ENCODE results near the gene CEP89. TPM values are rescaled to one million over a fixed set of nuclear protein-coding genes. Genes with fewer than 3 reads are reported as not detected.
"Not testable (repeated sequence)": the region's sequence is repeated elsewhere in the genome, so short reads cannot be mapped to it uniquely, and the experiment has no call there.

Gene CEP89
- total RNA-seq, 1 donor from 2014 or later: 8.3 TPM

DNA sequence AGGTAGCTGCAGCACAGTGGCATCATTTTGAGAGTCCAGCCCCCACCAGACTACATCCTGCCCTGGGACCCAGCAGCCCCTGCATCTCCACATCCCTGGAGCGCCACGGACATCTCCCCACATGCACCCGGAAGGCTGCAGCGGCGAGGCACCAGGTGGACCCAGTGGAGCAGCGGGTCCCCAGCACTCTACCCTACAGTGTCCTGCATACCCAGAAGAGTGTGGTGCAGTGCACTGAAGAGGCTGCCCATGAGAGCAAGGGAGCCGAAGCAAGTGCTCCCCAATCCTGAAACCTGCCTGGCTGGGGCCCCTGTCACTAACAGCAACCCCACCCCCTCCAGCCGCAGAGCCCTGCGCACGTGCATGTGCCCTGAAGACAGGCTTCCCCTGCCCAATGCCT, 80.9 kb downstream of the CEP89 start:
- no peak for ATAC-seq

DNA sequence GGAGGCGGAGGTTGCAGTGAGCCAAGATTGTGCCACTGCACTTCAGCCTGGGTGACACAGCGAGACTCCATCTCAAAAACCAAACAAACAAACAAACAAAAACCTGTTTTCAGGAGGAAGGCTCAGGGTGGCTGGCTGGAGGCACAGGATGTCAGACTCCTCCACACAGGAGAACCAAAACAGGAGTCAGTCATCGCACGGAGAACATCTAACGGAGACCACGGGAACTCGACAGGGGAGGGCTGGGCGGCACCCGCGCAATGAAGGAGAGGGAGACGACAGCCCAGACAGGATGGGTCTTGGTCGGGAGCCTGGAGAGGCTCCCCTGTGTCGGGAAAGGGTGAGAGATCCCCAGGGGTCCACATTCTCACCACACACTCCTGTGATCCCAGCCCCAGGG, 81.4 kb downstream of the CEP89 start:
- ATAC-seq: no peak

DNA sequence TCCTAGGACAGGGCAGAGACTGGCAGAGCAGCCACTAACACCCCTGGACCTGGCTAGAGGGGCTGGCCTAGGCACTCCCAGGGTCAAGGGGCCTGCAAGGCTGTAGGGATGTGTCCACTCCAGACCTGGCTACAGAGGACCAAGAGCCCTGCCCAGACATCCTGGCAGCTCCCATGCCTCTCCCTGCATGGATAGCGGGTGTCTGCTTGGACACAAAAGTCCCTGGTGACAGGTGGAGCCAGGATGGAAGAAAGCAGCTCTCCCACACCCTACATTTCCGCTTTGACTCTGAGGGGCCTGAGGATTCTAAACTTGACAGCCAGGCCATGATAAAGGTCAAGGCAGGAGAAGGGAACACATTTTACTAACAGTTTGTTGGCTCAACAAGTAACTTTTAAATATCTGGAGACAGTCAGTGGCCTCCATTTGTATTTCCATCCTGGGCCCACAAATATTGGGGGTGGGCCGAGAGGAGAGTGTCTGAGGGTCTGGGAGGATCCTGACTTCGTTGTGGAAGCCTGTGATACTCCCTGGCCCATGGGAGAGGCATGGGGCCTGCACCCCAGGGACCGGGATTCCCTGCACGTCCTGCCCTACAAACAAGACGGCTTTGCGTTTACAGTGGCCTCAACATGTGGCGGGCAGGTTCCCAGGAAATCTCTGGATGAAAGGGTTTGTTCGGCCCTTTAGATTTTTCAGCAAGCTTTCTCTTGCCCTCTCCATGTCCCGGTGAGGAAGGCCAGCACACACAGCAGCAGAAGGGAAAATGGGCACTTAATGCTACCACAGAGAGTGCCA, 82.4 kb downstream of the CEP89 start:
- ATAC-seq: no peak

DNA sequence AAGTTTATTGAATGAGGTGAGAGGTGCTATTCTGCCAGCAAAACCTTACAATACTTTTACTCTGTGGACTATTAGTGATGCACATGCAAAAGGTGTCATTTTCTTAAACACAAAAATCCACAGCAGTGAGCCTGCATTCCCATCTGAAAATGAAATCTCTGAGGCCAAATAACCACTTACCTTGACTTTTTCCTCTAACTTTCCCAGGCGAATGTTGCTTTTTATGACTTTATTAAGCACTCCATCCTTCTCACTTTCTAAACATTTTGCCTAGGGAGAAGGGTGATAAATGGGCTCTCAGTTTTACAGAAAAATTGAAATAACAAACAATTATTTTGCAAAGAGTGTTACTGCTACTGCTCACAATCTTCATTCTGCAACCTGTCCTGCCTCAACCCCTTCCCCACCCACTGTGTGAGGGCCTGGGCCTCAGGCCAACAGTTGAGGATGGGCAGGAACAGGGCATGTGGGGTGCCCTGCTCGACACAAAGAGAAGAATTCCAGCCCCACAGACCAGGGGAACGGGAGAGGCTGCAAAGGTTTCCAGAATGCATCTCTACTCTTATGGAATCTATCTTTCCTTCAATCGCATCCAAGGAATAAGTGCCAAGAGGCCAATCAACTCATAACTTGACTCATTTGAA, 84.1 kb downstream of the CEP89 start:
- ATAC-seq: no peak

DNA sequence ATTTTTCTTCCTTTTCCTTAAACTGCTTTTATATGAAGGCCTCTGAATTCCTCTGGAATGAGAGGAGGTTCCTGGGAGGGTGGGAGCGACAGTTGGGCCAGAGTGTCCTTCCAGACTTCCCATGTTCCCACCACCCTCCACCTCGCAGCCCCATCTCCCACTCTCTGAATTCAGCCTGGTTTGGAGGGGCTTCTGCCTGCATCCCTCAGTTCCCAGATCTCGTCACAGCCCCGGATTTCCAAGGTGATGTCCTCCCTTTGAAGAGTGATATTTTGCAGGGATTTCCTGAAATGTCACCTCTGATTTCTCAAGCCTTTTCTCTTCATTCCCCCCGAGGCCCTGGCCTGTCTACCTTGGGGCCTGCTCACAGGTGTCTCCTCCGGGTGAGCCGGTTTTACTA, 85.5 kb downstream of the CEP89 start:
- no peak for ATAC-seq

DNA sequence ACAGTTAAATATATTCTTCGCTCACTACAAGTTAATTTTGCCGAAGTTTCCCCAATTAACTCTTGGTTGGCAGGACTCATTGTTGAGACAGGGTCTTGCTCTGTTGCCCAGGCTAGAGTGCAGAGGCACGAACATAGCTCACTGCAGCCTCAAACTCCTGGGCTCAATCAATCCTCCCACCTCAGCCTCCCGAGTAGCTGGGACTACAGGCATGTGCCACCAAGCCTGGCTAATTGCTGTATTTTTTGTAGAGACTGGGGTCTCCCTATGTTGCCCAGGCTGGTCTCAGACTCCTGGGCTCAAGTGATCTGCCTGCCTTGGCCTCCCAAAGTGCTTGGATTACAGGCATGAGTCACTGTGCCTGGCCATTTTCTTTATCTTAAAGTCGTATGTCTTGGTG, 86.5 kb downstream of the CEP89 start:
- ATAC-seq: not testable (repeated sequence)

DNA sequence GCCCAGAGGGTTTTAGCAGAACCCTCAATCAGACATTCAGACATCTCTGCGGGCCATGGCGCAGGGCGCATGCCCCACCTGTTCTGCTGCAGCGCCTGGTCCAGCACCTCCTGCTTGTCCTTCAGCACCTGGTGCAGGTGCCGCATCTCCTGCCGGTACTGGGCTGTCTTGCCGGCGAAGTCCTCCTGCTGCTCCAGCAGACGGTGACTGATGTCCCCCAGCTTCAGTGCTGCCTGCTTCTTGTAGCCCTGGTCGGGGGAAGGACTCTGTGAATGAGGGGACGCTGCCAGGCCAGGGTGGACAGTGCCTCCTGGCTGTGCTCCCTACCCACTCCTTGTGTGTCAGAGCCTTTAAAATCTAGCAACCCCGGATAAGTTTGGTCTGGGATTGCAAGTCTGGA, 90.0 kb downstream of the CEP89 start:
- ATAC-seq: no peak

DNA sequence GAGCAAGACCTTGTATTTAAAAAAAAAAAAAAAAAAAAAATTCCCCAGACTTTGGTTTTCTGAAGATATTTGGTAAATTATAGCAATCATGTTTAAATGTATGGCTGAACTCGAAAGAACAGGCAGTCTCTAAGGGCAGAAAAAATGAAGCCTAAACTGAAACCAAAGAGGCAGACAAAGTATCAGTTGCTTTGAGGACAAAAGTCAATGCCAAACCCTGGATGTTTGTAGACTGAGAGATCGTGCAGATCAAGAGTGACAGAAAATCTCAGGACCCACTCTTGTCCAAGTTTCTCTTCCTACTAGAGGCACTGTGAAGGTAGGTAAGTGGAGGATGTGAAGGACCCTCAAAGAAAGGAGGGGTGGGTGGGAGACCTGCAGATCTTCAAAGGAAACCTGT, 91.1 kb downstream of the CEP89 start:
- ATAC-seq: no peak

DNA sequence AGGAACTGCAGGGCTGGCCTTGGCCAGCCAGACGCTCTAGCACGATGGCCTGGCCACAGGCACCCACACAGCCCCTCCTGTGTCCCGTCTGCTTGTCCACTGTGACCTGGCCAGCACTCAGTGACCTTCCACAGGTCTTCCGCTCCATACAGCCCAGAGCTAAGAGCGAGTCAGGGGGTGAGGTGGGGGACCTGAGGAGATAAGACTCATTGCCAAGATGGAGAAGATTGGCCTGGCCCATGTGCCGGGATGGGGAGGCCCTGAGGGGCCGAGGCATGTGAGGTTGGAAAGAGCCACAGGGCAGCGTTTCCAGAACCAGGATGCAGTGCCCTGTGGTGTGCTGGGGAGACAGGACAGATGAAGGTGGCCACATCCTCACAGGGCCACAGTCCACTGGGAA, 92.0 kb downstream of the CEP89 start:
- no peak for ATAC-seq

DNA sequence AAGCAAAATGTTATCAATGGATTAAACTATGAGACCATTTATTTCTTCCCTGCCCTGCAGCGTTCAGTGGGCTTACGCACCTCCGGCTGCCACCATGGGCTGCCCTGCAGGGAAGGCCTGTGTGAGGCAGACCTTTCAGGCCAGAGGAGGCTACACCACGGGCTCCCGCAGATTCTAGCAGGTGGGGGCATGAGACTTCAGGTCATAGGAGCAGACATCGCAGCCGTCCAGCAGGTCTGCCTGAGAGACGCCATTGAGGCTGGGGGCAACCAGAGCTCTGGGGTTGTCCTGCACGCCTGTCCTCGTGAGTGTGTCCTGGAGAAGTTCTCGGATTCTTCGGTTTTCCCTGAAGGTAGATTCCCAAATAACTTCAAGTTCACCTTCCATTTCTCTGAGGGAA, 92.8 kb downstream of the CEP89 start:
- no peak for ATAC-seq

DNA sequence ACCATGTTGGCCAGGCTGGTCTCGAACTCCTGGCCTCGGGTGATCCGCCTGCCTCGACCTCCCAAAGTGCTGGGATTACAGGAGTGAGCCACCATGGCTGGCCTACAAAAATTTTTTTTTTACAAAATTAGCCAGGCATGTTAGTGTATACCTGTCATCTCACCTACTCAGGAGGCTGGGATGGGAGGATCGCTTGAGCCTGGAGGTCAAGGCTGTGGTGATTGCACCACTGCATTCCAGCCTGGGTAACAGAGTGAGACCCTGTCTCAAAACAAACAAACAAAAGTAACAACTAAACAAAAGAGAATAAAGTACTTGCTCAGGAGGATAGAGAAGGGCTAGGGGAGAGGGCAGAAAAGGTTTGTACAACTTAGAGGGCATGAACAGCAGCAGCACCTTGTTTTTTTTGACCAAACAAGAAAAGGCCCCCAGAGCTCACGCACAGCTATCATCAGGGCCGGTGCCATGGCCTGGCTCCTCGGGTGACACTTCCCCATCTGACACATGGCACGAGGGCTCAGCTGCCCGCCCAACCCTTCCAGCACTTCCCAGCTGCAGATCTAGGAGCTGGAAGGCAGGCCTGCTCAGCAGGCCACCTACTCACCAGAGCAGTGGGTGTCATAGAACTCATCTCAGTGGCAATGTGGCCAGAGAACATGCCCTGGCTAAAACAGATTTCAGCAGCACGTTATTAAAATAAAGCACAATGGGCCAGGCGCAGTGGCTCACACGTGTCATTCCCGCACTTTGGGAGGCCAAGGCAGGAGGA, 93.6 kb downstream of the CEP89 start:
- no peak for ATAC-seq

DNA sequence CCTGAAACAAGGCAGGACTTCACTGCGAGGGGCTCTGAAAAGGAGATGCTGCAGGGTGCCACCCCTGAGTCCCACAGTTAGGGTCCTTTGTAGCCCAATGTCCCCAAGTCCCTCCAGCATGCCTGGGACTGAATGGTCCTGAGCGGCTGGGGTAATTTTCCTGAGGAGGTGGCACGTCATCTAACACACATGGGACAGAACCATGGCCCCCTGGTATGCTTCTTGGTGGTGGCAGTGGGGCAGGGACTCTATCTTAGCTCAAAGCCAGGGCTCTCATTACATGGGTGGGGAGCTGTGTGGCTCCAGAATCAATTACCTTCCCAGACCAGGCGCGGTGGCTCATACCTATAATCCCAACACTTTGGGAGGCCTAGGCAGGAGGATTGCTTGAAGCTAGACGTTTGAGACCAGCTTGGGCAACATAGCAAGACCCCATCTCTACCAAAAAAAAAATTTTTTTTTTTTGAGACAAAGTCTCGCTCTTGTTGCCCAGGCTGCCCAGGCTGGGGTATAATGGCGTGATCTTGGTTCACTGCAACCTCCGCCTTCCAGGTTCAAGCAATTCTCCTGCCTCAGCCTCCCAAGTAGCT, 94.3 kb downstream of the CEP89 start:
- no peak for ATAC-seq

DNA sequence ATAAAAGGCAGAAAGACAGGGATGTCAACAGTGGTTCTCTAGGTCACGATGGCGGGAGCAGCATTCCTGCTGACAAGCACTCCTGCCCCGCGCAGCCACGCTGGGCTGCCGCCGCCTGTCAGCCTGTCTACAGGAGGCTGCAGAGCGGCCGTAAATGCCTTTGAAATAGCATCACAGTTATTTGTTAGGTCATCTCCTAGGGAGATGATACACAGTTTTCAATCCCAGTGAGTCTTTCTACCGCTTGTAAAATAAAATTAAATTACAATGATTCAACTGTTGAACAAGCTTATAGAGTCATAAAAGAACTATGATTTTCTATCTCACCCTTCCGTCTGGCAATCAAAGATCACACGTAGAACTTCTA, 94.9 kb downstream of the CEP89 start:
- no peak for ATAC-seq

DNA sequence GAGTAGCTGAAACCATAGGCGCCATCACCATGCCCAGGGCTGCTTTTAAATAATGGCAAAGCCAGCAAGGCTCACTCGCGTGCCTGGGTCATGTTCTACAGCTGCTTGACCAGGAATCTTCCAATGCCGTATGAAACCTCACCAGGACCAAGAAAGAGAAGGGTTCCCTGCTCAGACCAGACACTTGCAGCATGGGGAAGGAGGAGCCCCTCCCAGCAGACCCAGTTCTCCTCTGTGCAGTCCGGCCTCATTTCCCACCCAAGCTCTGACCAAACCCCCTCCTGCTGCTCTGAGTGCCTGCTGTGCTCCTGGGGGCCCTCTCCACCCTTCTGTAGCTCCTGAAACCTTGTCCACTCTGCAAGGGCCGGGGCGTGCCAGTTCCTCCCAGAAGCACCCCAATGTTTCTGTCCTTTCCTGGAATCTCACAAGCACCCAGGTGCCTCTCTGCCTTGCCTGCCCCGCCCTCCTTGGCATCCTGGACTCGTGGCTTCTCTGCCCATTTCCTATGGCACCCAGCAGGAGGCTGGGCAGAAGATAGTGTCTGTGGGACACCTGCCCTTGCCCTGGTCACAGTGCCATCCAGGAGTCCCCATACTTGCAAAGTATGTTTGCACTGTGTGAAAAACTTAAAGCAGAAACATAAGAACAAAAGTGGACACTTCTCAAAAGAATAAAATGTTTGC, 95.4 kb downstream of the CEP89 start:
- ATAC-seq: no peak

DNA sequence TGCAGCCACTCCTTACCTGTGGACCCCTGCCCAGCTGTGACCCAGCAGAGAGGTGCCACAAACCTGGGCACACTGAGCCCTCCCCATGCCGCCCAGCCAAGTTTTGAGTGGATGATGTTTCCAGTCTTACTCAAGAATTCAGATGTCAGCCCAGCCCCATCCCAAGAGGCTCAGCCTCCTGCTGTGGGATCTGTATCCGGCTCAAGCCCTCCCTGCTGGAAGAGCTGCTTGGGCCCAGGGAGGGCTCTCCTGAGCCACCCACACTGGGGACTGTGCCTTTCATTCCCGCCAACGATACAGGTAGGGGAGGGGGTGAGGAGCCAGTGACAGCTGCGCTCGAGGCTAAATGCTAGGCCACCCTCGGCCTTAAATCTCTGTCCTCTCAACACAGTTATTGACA, 96.3 kb downstream of the CEP89 start:
- ATAC-seq: no peak

DNA sequence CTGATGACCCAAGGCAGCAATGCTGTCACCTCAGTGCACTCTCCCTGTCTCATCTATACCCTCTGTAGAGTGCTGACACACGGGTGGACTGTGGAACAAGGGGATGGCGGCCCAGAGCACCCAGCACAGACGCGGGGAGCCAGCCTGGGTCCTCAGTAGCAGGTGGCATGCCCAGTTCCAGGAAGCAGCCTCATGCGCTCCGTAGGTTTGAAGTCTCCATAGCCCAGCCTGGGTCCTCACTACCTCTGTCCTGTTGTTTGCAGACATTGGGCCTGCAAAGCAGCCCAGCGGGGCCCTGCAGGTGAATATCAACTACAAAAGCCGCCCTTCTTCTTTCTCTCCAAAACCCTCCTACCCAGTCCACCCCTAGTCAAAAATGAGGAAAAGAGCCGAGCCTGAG, 97.2 kb downstream of the CEP89 start:
- no peak for ATAC-seq

DNA sequence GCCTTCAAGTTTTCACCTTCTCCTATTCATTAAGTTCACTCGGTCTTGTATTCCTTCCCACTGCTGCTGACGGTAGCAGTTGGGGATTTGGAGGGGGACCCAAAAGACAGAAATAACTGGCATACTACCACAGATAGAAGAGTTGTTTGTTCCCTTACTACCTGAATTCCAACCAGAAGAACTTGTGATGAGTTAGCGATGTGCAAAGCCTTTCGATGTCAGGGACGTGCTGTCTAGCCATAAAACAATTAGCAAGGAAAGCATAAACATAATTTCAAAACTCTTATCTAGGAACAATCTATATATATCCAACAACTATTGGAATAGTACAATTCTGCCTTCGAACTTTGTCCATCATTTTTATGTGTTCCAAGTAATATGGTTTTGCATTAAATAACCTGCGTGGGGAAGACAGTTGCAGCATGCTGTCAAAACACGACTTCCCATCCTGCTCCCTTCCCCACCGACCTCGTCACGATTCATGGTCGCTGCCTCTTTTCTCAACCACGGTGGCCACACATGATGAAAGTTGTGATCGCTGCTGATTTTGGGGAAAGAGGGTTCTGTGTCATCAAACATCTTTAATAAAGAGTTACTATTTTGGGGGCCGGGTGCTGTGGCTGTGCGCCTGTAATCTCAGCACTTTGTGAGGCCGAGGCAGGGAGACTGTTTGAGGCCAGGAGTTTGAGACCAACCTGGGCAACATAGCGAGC, 98.4 kb downstream of the CEP89 start:
- ATAC-seq: no peak

DNA sequence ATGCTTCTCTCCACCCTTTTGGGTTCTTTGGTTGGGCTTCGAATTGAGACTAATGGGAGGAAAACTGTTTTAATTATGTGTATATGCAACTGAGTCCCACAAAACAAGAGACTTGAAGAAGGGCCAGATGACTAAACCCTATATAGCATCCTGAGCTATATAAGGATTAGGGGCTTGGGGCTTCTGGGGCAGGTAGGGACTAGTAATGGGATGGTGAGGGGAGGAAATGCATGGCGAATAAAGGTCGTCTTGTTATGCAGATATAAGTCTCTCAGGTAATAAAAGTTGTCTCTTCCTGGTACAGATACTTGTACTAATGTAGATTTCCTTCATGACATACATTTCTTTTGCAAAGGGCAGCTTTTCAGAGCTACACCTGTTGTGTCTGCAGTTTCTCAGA, 99.4 kb downstream of the CEP89 start:
- no peak for ATAC-seq

DNA sequence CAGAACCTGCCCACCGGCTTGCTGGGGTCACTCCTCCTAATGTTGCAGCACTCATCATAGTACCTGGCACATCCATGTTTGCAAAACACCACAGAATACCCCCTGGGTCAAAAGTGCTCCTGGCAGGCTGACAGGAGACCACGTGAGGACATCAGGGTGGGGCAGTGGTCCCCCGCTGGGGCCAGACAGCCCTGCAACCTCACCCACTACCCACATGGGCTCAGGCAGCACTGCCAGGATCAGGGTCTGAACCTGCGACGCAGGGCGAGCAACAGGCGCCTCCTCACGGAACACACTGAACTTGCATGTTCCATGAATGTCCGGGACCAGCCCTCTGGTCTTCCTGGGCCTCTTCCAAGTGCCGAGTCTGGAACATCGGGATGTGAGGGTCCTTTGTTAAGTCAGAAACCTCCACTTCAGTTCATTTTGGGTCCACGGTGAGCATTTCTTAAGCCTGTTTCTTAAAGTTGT, 100.7 kb downstream of the CEP89 start:
- no peak for ATAC-seq

DNA sequence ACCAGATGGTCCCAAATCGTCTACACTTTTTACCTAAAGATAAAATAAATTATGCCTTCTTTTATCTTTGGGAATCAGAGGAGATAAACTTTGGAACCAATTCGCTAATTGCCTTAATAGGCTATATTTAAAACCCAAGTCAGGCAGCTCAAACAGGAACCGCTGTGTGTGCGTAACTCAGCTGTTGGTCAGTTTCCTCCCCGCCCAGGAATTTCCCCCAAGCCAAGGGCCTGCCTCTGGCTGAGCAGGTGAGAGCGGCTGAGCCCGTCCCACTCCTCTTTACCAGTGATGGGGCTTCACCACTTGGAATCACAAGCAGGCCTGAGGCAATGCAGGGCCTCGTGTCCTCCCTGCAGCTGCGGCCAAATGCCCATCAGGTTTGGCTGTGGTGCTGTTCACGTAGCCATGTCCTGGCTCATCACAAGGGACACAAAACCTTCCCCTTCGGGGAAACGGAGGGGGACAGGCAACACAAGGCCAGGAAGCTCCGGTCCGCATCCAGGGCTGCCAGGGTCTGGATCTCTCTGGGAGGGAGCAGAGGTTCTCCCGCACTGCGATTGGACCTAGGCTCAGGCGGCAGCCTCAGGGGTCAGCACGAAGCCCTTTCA, 101.7 kb downstream of the CEP89 start:
- ATAC-seq: no peak

DNA sequence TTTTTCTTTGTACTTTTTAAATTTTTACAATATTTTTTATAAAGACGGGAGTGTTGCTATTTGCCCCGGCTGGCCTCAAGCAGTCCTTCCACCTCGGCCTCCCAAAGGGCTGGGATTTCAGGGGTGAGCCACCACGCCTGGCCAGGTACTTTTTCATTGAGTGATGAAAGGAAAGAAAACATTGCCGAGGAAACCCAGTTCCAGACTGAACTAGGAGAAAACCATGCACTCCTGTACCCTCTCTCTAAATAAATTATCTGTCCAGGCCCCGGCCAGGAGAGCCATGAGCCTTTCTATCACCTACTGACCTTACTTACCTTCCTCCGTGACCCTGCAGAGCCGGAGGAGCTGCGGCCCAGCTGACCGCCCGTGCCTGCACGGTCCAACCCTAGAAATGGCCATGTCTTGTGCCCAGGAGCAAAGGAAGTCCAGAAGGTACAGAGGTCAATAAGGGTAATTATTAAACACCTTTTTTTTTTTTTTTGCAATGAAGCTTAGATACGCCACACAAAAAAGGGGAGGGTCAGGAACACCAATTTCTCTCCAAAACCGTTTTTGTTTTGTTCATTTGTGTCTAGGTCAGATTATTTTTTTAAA, 102.3 kb downstream of the CEP89 start, which contains the start of gene SLC7A9:
Gene SLC7A9, minus strand, starts transcription at position 399 of the 597 bp plus-strand sequence. CDS start 1,233 bp downstream, outside the sequence.
- no peak for ATAC-seq
